ENCODE results near the gene CACNA2D3.
"Not testable (repeated sequence)": the region's sequence is repeated elsewhere in the genome, so short reads cannot be mapped to it uniquely, and the experiment has no call there.

GRCh38 chr3:54977946-54978345 is 855.6 kb downstream of the CACNA2D3 start:
- not testable (repeated sequence) for TF ChIP-seq POLR2AphosphoS5 (IDR thresholded peaks at IDR 0.05; ENCODE audit: borderline replicate concordance, low read depth, low read length); EZH2 (IDR thresholded peaks at IDR 0.05)
